ENCODE data around the gene RBM4B. TPM values are rescaled to one million over a fixed set of nuclear protein-coding genes. Genes with fewer than 3 reads are reported as not detected.

The RBM4B gene
- total RNA-seq, 1 experiment from 2014 or later, result 9.5 TPM

GRCh38 chr11:66651016-66651415, 26.7 kb downstream of the RBM4B start:
- DNase-seq (ENCODE audit: unreplicated experiment), result no peak
- TF ChIP-seq, protein P1, sequence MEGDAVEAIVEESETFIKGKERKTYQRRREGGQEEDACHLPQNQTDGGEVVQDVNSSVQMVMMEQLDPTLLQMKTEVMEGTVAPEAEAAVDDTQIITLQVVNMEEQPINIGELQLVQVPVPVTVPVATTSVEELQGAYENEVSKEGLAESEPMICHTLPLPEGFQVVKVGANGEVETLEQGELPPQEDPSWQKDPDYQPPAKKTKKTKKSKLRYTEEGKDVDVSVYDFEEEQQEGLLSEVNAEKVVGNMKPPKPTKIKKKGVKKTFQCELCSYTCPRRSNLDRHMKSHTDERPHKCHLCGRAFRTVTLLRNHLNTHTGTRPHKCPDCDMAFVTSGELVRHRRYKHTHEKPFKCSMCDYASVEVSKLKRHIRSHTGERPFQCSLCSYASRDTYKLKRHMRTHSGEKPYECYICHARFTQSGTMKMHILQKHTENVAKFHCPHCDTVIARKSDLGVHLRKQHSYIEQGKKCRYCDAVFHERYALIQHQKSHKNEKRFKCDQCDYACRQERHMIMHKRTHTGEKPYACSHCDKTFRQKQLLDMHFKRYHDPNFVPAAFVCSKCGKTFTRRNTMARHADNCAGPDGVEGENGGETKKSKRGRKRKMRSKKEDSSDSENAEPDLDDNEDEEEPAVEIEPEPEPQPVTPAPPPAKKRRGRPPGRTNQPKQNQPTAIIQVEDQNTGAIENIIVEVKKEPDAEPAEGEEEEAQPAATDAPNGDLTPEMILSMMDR (IDR thresholded peaks at IDR 0.05; ENCODE audit: unreplicated experiment), result no peak
- H3K4me1 Mint-ChIP-seq (ENCODE audit: insufficient read depth, unreplicated experiment), result peaks cover 19% of the 10 kb centered on the region
- no peak overlapping the region for H3K27ac Mint-ChIP-seq (ENCODE audit: low read depth, unreplicated experiment)
- no peaks in the 10 kb centered on the region for H3K27me3 Mint-ChIP-seq (ENCODE audit: insufficient read depth, unreplicated experiment)
- no peak overlapping the region for H3K4me3 Mint-ChIP-seq (ENCODE audit: unreplicated experiment)
- BruUV-seq (replicated peaks), result no TSS peak
- CTCF ChIA-PET, result interaction anchor here (1.3 kb wide), 1 partner anchor 10 kb away, joined by 3 read pairs; no protein-coding TSS in a partner anchor
- H3K9me3 Mint-ChIP-seq (ENCODE audit: unreplicated experiment), result no peaks in the 10 kb centered on the region
- intact Hi-C loops (cut with micrococcal nuclease), result no loop called here
- POLR2A ChIA-PET, result interaction anchor here (0.8 to 5.2 kb wide), 4 partner anchors 10 to 28 kb away, joined by 3 to 48 read pairs (median 4); partner anchors contain the start of genes RBM4 and RBM4B
- peaks cover 94% of the 10 kb centered on the region for H3K36me3 Mint-ChIP-seq (ENCODE audit: insufficient read depth, unreplicated experiment)

- TF ChIP-seq, protein P1 (IDR thresholded peaks at IDR 0.05; ENCODE audit: unreplicated experiment), result no peak
- no peak for DNase-seq (ENCODE audit: unreplicated experiment)
- ChIA-PET POLR2A (interaction anchor here (1.9 to 5.2 kb wide), 2 partner anchors 12 to 33 kb away, joined by 6 to 48 read pairs; partner anchors contain the start of genes RBM14 and RBM4), CTCF (interaction anchor here (0.6 kb wide), 1 partner anchor 582 kb away, joined by 3 read pairs; no protein-coding TSS in a partner anchor)
- no peaks in the 10 kb centered on the region for H3K9me3 Mint-ChIP-seq (ENCODE audit: unreplicated experiment)
- H3K4me3 Mint-ChIP-seq (ENCODE audit: unreplicated experiment), result no peak overlapping the region
- no peak overlapping the region for H3K27ac Mint-ChIP-seq (ENCODE audit: low read depth, unreplicated experiment)
- intact Hi-C loops (cut with micrococcal nuclease), result no loop called here
- H3K36me3 Mint-ChIP-seq (ENCODE audit: insufficient read depth, unreplicated experiment), result peaks cover 95% of the 10 kb centered on the region
- no peaks in the 10 kb centered on the region for H3K27me3 Mint-ChIP-seq (ENCODE audit: insufficient read depth, unreplicated experiment)
- no TSS peak for BruUV-seq (replicated peaks)
- peaks cover 26% of the 10 kb centered on the region for H3K4me1 Mint-ChIP-seq (ENCODE audit: insufficient read depth, unreplicated experiment)
Observed at GRCh38 chr11:66649903-66650302, 27.8 kb downstream of the RBM4B start.

GRCh38 chr11:66646828-66647227, 30.9 kb downstream of the RBM4B start:
- CTCF ChIA-PET, result no interaction called here
- intact Hi-C loops (cut with micrococcal nuclease), result no loop called here
- peaks cover 38% of the 10 kb centered on the region for H3K4me1 Mint-ChIP-seq (ENCODE audit: insufficient read depth, unreplicated experiment)
- no peaks in the 10 kb centered on the region for H3K9me3 Mint-ChIP-seq (ENCODE audit: unreplicated experiment)
- POLR2A ChIA-PET, result interaction anchor here (0.9 to 5.2 kb wide), 3 partner anchors 9 to 40 kb away, joined by 4 to 48 read pairs (median 6); partner anchors contain the start of gene RBM4
- no peaks in the 10 kb centered on the region for H3K27me3 Mint-ChIP-seq (ENCODE audit: insufficient read depth, unreplicated experiment)
- no TSS peak for BruUV-seq (replicated peaks)
- H3K27ac Mint-ChIP-seq (ENCODE audit: low read depth, unreplicated experiment), result no peak overlapping the region
- DNase-seq (ENCODE audit: unreplicated experiment), result no peak
- TF ChIP-seq, protein P1 (IDR thresholded peaks at IDR 0.05; ENCODE audit: unreplicated experiment), result no peak
- peaks cover 100% of the 10 kb centered on the region for H3K36me3 Mint-ChIP-seq (ENCODE audit: insufficient read depth, unreplicated experiment)
- no peak overlapping the region for H3K4me3 Mint-ChIP-seq (ENCODE audit: unreplicated experiment)

DNA sequence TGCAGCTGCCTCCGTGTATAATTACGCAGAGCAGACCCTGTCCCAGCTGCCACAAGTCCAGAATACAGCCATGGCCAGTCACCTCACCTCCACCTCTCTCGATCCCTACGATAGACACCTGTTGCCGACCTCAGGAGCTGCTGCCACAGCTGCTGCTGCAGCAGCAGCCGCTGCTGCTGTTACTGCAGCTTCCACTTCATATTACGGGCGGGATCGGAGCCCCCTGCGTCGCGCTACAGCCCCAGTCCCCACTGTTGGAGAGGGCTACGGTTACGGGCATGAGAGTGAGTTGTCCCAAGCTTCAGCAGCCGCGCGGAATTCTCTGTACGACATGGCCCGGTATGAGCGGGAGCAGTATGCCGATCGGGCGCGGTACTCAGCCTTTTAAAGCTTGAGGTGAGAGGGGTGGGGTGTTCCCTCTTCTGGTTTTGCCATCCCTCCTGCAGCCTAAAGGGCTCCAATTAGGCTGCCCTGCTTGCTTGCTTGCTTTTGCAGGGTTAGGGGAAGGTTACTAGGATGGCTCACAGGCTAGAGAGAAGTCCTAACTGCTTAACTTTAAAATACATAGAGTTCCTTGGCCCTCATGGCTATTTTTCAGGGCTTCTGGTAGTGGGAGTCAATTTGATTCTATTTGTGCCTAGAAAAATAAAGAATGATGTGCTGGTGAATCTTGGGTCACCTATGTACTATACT, 33.8 kb downstream of the RBM4B start:
- no TSS peak for BruUV-seq (replicated peaks)
- Mint-ChIP-seq H3K4me1 (ENCODE audit: insufficient read depth, unreplicated experiment) (peaks cover 59% of the 10 kb centered on the region), H3K36me3 (ENCODE audit: insufficient read depth, unreplicated experiment) (peaks cover 100% of the 10 kb centered on the region), H3K4me3 (ENCODE audit: unreplicated experiment) (peak overlapping the region; percentile 97), H3K27me3 (ENCODE audit: insufficient read depth, unreplicated experiment) (no peaks in the 10 kb centered on the region), H3K27ac (ENCODE audit: low read depth, unreplicated experiment) (no peak overlapping the region), H3K9me3 (ENCODE audit: unreplicated experiment) (no peaks in the 10 kb centered on the region)
- intact Hi-C loops (cut with micrococcal nuclease), result loop anchor here (5.0 kb wide), 1 partner anchor 67 kb away; no protein-coding TSS in a partner anchor
- TF ChIP-seq, protein P1 (IDR thresholded peaks at IDR 0.05; ENCODE audit: unreplicated experiment), result no peak
- ChIA-PET CTCF (interaction anchor here (0.6 kb wide), 1 partner anchor 22 kb away, joined by 3 read pairs; no protein-coding TSS in a partner anchor), POLR2A (interaction anchor here (1.0 to 17.6 kb wide), 2 partner anchors 10 to 24 kb away, joined by 4 to 420 read pairs; partner anchors contain the start of gene RBM14)
- no peak for DNase-seq (ENCODE audit: unreplicated experiment)
